IMR-90 (cell line): Measurements from ENCODE around the gene TACC3. TPM values are rescaled to one million over a fixed set of nuclear protein-coding genes. Genes with fewer than 3 reads are reported as not detected.

Experiments used
- ATAC-seq: fragments of 200-7000 bp; cut with Tn5 transposase; 2 replicates; pipeline ENCODE4 v1.9.1; 2020; ENCODE audit warnings: low read depth, mild to moderate bottlenecking, moderate library complexity
- BruUV-seq: library from RNA; stranded (reverse); fragments of 400-500 nt; replicated peaks from 2 replicates; lab custom pipeline; 2021; lab: Mats Ljungman, UMichigan
- CTCF ChIA-PET: fragments of 300-600 bp; formaldehyde crosslinking; extraction: SDS; loops from one replicate; lab custom pipeline; 2021; ENCODE audit warnings: antibody characterized with exemption; lab: Yijun Ruan, JAX
- POLR2A ChIA-PET: fragments of 300-600 bp; sonication (Branson Sonifier 250); formaldehyde crosslinking; loops from one replicate; lab custom pipeline; 2022; ENCODE audit warnings: antibody characterized with exemption; ENCODE audit not compliant: unreplicated experiment; lab: Charles Lee
- DNase-seq: peaks from one replicate; pipeline ENCODE4 v3.0.0; 2013
- H2AFZ ChIP-seq: replicated peaks from 2 replicates; pipeline ENCODE3; 2013; ENCODE audit warnings: low read length, mild to moderate bottlenecking; ENCODE audit not compliant: poor library complexity
- H2AK5ac ChIP-seq: 2 replicates; pipeline ENCODE4 v1.6.1; 2013; ENCODE audit warnings: low read depth, low read length, inconsistent platforms
- H2AK9ac ChIP-seq: replicated peaks from 2 replicates; pipeline ENCODE3; 2013; ENCODE audit warnings: mild to moderate bottlenecking, low read depth, low read length, moderate library complexity; ENCODE audit not compliant: poor library complexity
- H2BK120ac ChIP-seq: 2 replicates; pipeline ENCODE4 v1.6.1; 2013; ENCODE audit warnings: low read depth, low read length, inconsistent platforms
- H2BK15ac ChIP-seq: 3 replicates; pipeline ENCODE4 v1.6.1; 2013; ENCODE audit warnings: low read depth, low read length, inconsistent platforms
- H2BK20ac ChIP-seq: 2 replicates; pipeline ENCODE4 v1.6.1; 2013; ENCODE audit warnings: low read depth, mild to moderate bottlenecking, inconsistent platforms, low read length, moderate library complexity
- H2BK5ac ChIP-seq: 2 replicates; pipeline ENCODE4 v1.6.1; 2013; ENCODE audit warnings: mild to moderate bottlenecking, low read depth, low read length, inconsistent platforms; ENCODE audit not compliant: poor library complexity, severe bottlenecking
- H3K14ac ChIP-seq: replicated peaks from 2 replicates; pipeline ENCODE4 v1.6.1; 2013; ENCODE audit warnings: low read depth, low read length, inconsistent platforms
- H3K18ac ChIP-seq: 2 replicates; pipeline ENCODE4 v1.6.1; 2013; ENCODE audit warnings: low read depth, low read length, control low read depth
- H3K23ac ChIP-seq: 2 replicates; pipeline ENCODE4 v1.6.1; 2013; ENCODE audit warnings: low read depth, low read length, inconsistent platforms
- H3K27ac ChIP-seq: 2 replicates; pipeline ENCODE4 v1.5.1; 2013; ENCODE audit warnings: mild to moderate bottlenecking, control low read depth, low read length; ENCODE audit not compliant: insufficient read depth
- H3K27me3 ChIP-seq: 2 replicates; pipeline ENCODE4 v1.6.1; 2013; ENCODE audit warnings: low read length; ENCODE audit not compliant: control insufficient read depth, insufficient read depth
- H3K36me3 ChIP-seq: 2 replicates; pipeline ENCODE4 v1.6.1; 2013; ENCODE audit warnings: low read length, mixed read lengths; ENCODE audit not compliant: control insufficient read depth, insufficient read depth
- H3K4ac ChIP-seq: 2 replicates; pipeline ENCODE4 v1.6.1; 2013; ENCODE audit warnings: low read depth, low read length, inconsistent platforms
- H3K4me1 ChIP-seq: 2 replicates; pipeline ENCODE4 v1.6.1; 2013; ENCODE audit warnings: low read length, mixed read lengths; ENCODE audit not compliant: control insufficient read depth, insufficient read depth
- H3K4me2 ChIP-seq: 2 replicates; pipeline ENCODE4 v1.6.1; 2013; ENCODE audit warnings: low read depth, mild to moderate bottlenecking, control low read depth, low read length, moderate library complexity
- H3K4me3 ChIP-seq: 2 replicates; pipeline ENCODE4 v1.5.1; 2013; ENCODE audit warnings: low read depth, mild to moderate bottlenecking, control low read depth, low read length, moderate library complexity; ENCODE audit not compliant: insufficient read depth
- H3K56ac ChIP-seq: 2 replicates; pipeline ENCODE4 v1.6.1; 2013; ENCODE audit warnings: low read length, inconsistent platforms; ENCODE audit not compliant: insufficient read depth; ENCODE audit errors: extremely low read depth
- H3K79me1 ChIP-seq, 2 experiments: 2 replicates each; pipeline ENCODE4 v1.6.1; 2013; ENCODE audit warnings: low read length in 2 of 2, inconsistent platforms in 1 of 2, low read depth in 1 of 2
- H3K9ac ChIP-seq: 2 replicates; pipeline ENCODE4 v1.6.1; 2013; ENCODE audit warnings: low read depth, low read length, control low read depth
- H3K9me1 ChIP-seq: 2 replicates; pipeline ENCODE4 v1.6.1; 2013; ENCODE audit warnings: low read length, inconsistent platforms; ENCODE audit not compliant: insufficient read depth
- H3K9me3 ChIP-seq: 2 replicates; pipeline ENCODE4 v1.6.1; 2013; ENCODE audit warnings: low read length; ENCODE audit not compliant: control insufficient read depth, insufficient read depth
- H4K20me1 ChIP-seq: 2 replicates; pipeline ENCODE4 v1.6.1; 2013; ENCODE audit warnings: low read length, inconsistent platforms; ENCODE audit not compliant: insufficient read depth
- H4K5ac ChIP-seq: 2 replicates; pipeline ENCODE4 v1.6.1; 2013; ENCODE audit warnings: mild to moderate bottlenecking, low read depth, low read length, control low read depth
- H4K8ac ChIP-seq, 2 experiments: 2 replicates each; pipeline ENCODE4 v1.6.1; 2013; ENCODE audit warnings: low read depth in 2 of 2, low read length in 2 of 2, control low read depth in 1 of 2, inconsistent platforms in 1 of 2
- H4K91ac ChIP-seq: 2 replicates; pipeline ENCODE4 v1.6.1; 2013; ENCODE audit warnings: low read depth, low read length, inconsistent platforms; ENCODE audit not compliant: insufficient read depth
- CEBPB ChIP-seq: IDR thresholded peaks from 2 replicates; pipeline ENCODE4 v1.6.1; 2012; ENCODE audit warnings: low read depth, low read length, improper control_type of control experiment
- CHD1 ChIP-seq: IDR thresholded peaks from 2 replicates; pipeline ENCODE4 v1.6.1; 2012; ENCODE audit warnings: low read depth, low read length, improper control_type of control experiment
- FOS ChIP-seq: fragments of 150-350 bp; IDR thresholded peaks from 2 replicates; pipeline ENCODE4 v1.6.1; 2016; ENCODE audit warnings: low read depth, low read length
- MAZ ChIP-seq: IDR thresholded peaks from 2 replicates; pipeline ENCODE4 v1.6.1; 2012; ENCODE audit warnings: low read depth, mild to moderate bottlenecking, low read length, improper control_type of control experiment, moderate library complexity, borderline replicate concordance
- MXI1 ChIP-seq: IDR thresholded peaks from 2 replicates; pipeline ENCODE4 v1.6.1; 2012; ENCODE audit warnings: low read depth, mild to moderate bottlenecking, low read length, moderate library complexity, borderline replicate concordance
- NFE2L2 ChIP-seq: fragments of 150-350 bp; IDR thresholded peaks from 2 replicates; pipeline ENCODE4 v1.6.1; 2016; ENCODE audit warnings: low read depth, mild to moderate bottlenecking, low read length
- POLR2A ChIP-seq: IDR thresholded peaks from 2 replicates; pipeline ENCODE4 v1.6.1; 2012; ENCODE audit warnings: mild to moderate bottlenecking, low read depth, low read length
- RAD21 ChIP-seq: IDR thresholded peaks from 2 replicates; pipeline ENCODE4 v1.6.1; 2012; ENCODE audit warnings: low read length, improper control_type of control experiment
- RCOR1 ChIP-seq: IDR thresholded peaks from 2 replicates; pipeline ENCODE4 v1.6.1; 2012; ENCODE audit warnings: mild to moderate bottlenecking, low read length, improper control_type of control experiment; ENCODE audit not compliant: insufficient replicate concordance
- SMC3 ChIP-seq: fragments of 150-350 bp; IDR thresholded peaks from 2 replicates; pipeline ENCODE4 v1.6.1; 2016; ENCODE audit warnings: low read depth, mild to moderate bottlenecking, antibody characterized with exemption, low read length, moderate library complexity
- WGBS, 2 experiments: methylation state at CpG; one replicate each; pipeline versions ENCODE4 v1.1.5 to v1.1.7; 2013; ENCODE audit warnings: missing lambda C conversion rate in 2 of 2; ENCODE audit not compliant: insufficient read length in 1 of 2; ENCODE audit errors: extremely low coverage in 2 of 2; 5-methylcytosine and 5-hydroxymethylcytosine counted together
- dilution Hi-C: fragments of 300-500 bp; cut with HindIII; formaldehyde crosslinking; loops from one replicate; pipeline ENCODE4 v1.14.3; 2018; ENCODE audit warnings: low sequenced_read_pairs; ENCODE audit not compliant: unreplicated experiment
- in situ Hi-C: fragments of 300-500 bp; cut with MboI; formaldehyde crosslinking; loops from 3 replicates; pipeline ENCODE4 v1.14.3; 2019; ENCODE audit warnings: low sequenced_read_pairs, inconsistent platforms, mixed read lengths
- intact Hi-C: fragments of 100-400 bp; cut with micrococcal nuclease; formaldehyde crosslinking; loops from 2 replicates; pipeline ENCODE4 v1.10.0; 2022
- polyA plus RNA-seq, 3 experiments: library from polyadenylated mRNA; depleted of rRNA; stranded (reverse); fragments of >200 nt; gene quantifications; 2 replicates each; pipeline ENCODE4 v1.2.3, GENCODE V29; 2012; ENCODE audit warnings: low replicate concordance in 1 of 3
- total RNA-seq: library from RNA; depleted of rRNA; stranded (reverse); fragments of >200 nt; gene quantifications from 2 replicates; pipeline ENCODE4 v1.2.3, GENCODE V29; 2012
- TF ChIP-seq, protein P1 (sequence below): fragments of 150-350 bp; IDR thresholded peaks from 2 replicates; pipeline ENCODE4 v1.6.1; 2016; ENCODE audit warnings: low read depth, mild to moderate bottlenecking, low read length, moderate library complexity, borderline replicate concordance
- TF ChIP-seq, protein P2 (sequence below): conservative IDR thresholded peaks from 2 replicates; pipeline ENCODE4 v1.5.1; 2012; ENCODE audit warnings: mild to moderate bottlenecking, low read depth, low read length, improper control_type of control experiment

TACC3 gene
- total and polyA plus RNA-seq, 2 of the 4 experiments (the other 2 are of a cell fraction): 15.1 to 49.7 TPM

DNA sequence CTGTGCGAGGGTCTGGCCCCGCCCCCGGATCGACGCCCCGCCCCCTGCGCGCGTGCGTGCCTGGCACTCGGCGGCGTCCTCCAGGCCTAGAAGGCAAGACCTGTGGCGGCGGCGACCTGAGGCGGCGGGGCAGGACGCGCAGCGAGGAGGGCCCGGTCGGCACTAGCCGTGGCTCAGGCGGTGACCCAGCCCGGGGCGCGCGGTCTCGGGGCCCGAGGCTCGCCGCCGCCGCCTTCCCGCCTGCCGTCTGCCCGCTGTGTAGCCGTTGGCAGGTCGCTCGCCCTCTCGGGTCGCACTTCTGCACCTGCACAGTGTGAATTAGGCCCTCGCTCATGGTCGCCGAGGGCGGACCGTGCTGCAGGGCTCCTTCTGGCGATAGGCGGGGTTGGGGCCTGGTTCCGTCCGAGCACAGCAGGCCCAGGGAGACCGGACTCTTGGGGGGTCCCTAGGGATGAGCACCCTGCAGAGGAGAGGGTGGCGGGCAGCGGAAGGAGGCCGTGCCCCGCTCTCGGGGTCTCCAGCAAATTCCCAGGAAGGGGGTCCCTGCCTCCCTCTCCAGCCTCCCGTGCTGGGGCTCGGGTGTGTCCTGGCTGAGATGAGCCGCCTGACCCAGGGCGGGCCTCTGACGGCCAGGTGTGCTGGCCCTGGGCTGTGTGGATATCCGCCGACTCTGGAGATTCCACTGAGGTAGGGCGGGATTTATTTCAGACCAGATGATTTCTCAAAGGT is 36.7 kb upstream of the TACC3 start (continued):
- no peak for TF ChIP-seq MXI1

DNA sequence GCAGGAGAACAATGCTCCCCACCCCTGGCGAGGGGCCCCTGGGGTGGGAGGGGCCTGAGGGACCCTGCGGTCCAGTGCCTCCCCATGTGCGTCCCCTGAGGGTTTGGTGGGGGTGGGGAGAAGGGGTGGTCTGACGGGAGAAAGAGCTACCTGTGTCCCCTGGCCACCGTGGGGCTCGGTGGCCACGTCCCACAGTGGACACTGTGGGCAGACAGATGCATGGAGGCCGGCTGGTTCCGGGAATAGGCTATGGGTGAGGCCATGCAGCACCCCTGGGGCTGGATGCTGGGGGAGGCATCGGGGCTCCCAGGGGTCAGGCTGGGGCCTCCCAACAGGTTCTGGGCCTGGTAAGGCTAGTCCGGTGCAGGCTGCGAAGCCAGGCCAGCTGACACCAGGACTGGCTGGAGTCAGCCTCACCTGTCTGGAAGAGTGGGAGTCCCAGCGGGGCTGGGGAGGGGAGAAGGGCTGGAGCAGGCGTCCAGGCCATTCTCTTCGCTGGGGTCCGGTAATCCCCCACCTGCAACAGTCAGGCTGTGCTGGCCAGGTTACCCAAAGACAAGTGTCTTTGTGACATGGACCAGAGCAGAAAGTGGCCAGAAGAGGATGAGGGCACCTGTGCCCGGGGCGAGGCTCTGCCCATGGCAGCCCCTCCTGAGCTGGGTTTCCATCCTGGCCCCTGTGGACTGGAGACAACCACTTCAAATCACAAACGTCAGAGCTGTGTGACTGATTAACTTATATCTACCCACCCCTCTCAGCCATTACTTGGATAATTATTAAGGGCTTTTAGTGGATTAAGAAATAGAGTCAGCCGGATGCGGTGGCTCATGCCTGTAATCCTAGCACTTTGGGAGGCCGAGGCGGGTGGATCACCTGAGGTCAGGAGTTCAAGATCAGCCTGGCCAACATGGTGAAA is 35.8 kb upstream of the TACC3 start:
- Histone ChIP-seq H3K27me3 (no peaks in the 10 kb centered on the region), H2BK5ac (no peak overlapping the region), H3K14ac (no peak overlapping the region), H2BK120ac (no peak overlapping the region), H3K36me3 (no peaks in the 10 kb centered on the region), H2BK20ac (no peak overlapping the region), H3K9ac (no peak overlapping the region), H4K5ac (no peak overlapping the region), H2AFZ (no peak overlapping the region), H3K27ac (no peak overlapping the region), H3K79me1 (peaks cover 0 to 7% of the 10 kb centered on the region in 2 experiments; a peak in 2 of 4 replicates), H3K9me3 (no peaks in the 10 kb centered on the region), H2AK5ac (no peak overlapping the region), H3K56ac (no peak overlapping the region), H2AK9ac (no peak overlapping the region), H4K8ac (no peak overlapping the region; a peak in 1 of 4 replicates), H3K4ac (no peak overlapping the region), H3K18ac (no peak overlapping the region), H2BK15ac (no peak overlapping the region), H4K20me1 (peaks cover 5% of the 10 kb centered on the region), H4K91ac (no peak overlapping the region), H3K4me1 (peaks cover 6% of the 10 kb centered on the region; the same call in 1 of the 2 replicates), H3K9me1 (peaks cover 4% of the 10 kb centered on the region; the same call in 1 of the 2 replicates), H3K4me3 (no peak overlapping the region), H3K23ac (no peak overlapping the region), H3K4me2 (no peak overlapping the region)
- ATAC-seq (no peak), DNase-seq (no peak)
- ChIA-PET POLR2A (no interaction called here), CTCF (no interaction called here)
- dilution Hi-C loops (no loop called here), in situ Hi-C loops (no loop called here), intact Hi-C loops (no loop called here)
- 92% methylated on average over 7 of the region's 23 CpGs; no CpG with 5 or more reads in 1 of the 2 experiments for WGBS, 2 experiments
- no TSS peak for BruUV-seq
- TF ChIP-seq NFE2L2: no peak
- TF ChIP-seq MAZ: no peak
- no peak for TF ChIP-seq CEBPB
- TF ChIP-seq MXI1: no peak
- no peak for TF ChIP-seq SMC3
- no peak for TF ChIP-seq POLR2A
- TF ChIP-seq RCOR1: no peak
- TF ChIP-seq, protein P1, sequence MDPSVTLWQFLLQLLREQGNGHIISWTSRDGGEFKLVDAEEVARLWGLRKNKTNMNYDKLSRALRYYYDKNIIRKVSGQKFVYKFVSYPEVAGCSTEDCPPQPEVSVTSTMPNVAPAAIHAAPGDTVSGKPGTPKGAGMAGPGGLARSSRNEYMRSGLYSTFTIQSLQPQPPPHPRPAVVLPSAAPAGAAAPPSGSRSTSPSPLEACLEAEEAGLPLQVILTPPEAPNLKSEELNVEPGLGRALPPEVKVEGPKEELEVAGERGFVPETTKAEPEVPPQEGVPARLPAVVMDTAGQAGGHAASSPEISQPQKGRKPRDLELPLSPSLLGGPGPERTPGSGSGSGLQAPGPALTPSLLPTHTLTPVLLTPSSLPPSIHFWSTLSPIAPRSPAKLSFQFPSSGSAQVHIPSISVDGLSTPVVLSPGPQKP: no peak
- TF ChIP-seq, protein P2, sequence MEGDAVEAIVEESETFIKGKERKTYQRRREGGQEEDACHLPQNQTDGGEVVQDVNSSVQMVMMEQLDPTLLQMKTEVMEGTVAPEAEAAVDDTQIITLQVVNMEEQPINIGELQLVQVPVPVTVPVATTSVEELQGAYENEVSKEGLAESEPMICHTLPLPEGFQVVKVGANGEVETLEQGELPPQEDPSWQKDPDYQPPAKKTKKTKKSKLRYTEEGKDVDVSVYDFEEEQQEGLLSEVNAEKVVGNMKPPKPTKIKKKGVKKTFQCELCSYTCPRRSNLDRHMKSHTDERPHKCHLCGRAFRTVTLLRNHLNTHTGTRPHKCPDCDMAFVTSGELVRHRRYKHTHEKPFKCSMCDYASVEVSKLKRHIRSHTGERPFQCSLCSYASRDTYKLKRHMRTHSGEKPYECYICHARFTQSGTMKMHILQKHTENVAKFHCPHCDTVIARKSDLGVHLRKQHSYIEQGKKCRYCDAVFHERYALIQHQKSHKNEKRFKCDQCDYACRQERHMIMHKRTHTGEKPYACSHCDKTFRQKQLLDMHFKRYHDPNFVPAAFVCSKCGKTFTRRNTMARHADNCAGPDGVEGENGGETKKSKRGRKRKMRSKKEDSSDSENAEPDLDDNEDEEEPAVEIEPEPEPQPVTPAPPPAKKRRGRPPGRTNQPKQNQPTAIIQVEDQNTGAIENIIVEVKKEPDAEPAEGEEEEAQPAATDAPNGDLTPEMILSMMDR: no peak
- TF ChIP-seq RAD21: no peak
- TF ChIP-seq FOS: no peak
- TF ChIP-seq CHD1: no peak
